Smooth muscle cell (in vitro differentiated cells): ENCODE data around the gene PRRC2A. TPM values are rescaled to one million over a fixed set of nuclear protein-coding genes. Genes with fewer than 3 reads are reported as not detected.

Source experiments
- DNase-seq: peaks from one replicate; lab custom pipeline; 2025; ENCODE audit not compliant: unreplicated experiment; lab: John Stamatoyannopoulos, UW
- H2AFZ ChIP-seq: fragments of 200-600 bp; sonication (generic); 2 replicates; pipeline ENCODE4 v1.6.0; 2016; ENCODE audit warnings: antibody characterized with exemption, low read depth, mild to moderate bottlenecking
- H3F3A ChIP-seq: fragments of 200-600 bp; sonication (generic); 2 replicates; pipeline ENCODE4 v1.6.0; 2017; ENCODE audit warnings: antibody characterized with exemption, low read depth
- H3K27ac ChIP-seq: fragments of 200-600 bp; sonication (generic); 2 replicates; pipeline ENCODE4 v1.5.1; 2016; ENCODE audit warnings: low read depth, mild to moderate bottlenecking
- H3K27me3 ChIP-seq: fragments of 200-600 bp; sonication (generic); 2 replicates; pipeline ENCODE4 v1.6.1; 2016; ENCODE audit warnings: low read depth, mild to moderate bottlenecking
- H3K36me3 ChIP-seq: fragments of 200-600 bp; sonication (generic); 2 replicates; pipeline ENCODE4 v1.5.1; 2016; ENCODE audit warnings: low read depth
- H3K4me1 ChIP-seq: fragments of 200-600 bp; sonication (generic); 2 replicates; pipeline ENCODE4 v1.5.1; 2016; ENCODE audit warnings: low read depth
- H3K4me2 ChIP-seq: fragments of 200-600 bp; sonication (generic); 2 replicates; pipeline ENCODE4 v1.6.0; 2016; ENCODE audit warnings: mild to moderate bottlenecking
- H3K4me3 ChIP-seq: fragments of 200-600 bp; sonication (generic); 2 replicates; pipeline ENCODE4 v1.5.1; 2016; ENCODE audit warnings: mild to moderate bottlenecking
- H3K79me2 ChIP-seq: fragments of 200-600 bp; sonication (generic); 2 replicates; pipeline ENCODE4 v1.6.0; 2016; ENCODE audit warnings: low read depth, mild to moderate bottlenecking
- H3K9ac ChIP-seq: fragments of 200-600 bp; sonication (generic); 2 replicates; pipeline ENCODE4 v1.6.0; 2016; ENCODE audit warnings: low read depth
- H3K9me3 ChIP-seq: fragments of 200-600 bp; sonication (generic); replicated peaks from 2 replicates; pipeline ENCODE4 v1.5.1; 2016; ENCODE audit warnings: low read depth
- H4K20me1 ChIP-seq: fragments of 200-600 bp; sonication (generic); 2 replicates; pipeline ENCODE4 v1.6.0; 2016; ENCODE audit warnings: low read depth
- CTCF ChIP-seq: fragments of 200-600 bp; sonication (generic); IDR thresholded peaks from 2 replicates; pipeline ENCODE4 v1.5.1; 2017; ENCODE audit warnings: borderline replicate concordance, mild to moderate bottlenecking, antibody characterized with exemption; ENCODE audit not compliant: insufficient read depth, poor library complexity, severe bottlenecking
- WGBS: methylation state at CpG from one replicate; pipeline ENCODE4 v1.1.7; 2016; ENCODE audit warnings: low lambda C conversion rate; 5-methylcytosine and 5-hydroxymethylcytosine counted together
- polyA plus RNA-seq: library from polyadenylated mRNA; unstranded; fragments of >200 nt; fragmentation: Nextera tagmentation; extraction: Ambion mirVana; gene quantifications from 2 replicates; pipeline ENCODE4 v1.2.1, GENCODE V29; 2016
- total RNA-seq: library from RNA; depleted of rRNA; stranded (reverse); fragments of >200 nt; gene quantifications from 2 replicates; pipeline ENCODE4 v1.2.3, GENCODE V29; 2014

PRRC2A gene
- total and polyA plus RNA-seq, 2 experiments from 2014 or later = 47.6 to 58.0 TPM

GRCh38 chr6:31581434-31582229 is 38.9 kb upstream of the PRRC2A start:
- peak overlapping the region; percentile 79 for H2AFZ ChIP-seq
- H3K9ac ChIP-seq = peak overlapping the region; percentile 82
- H3K4me3 ChIP-seq = peak overlapping the region; percentile 63
- H3K36me3 ChIP-seq = no peaks in the 10 kb centered on the region
- peak overlapping the region; percentile 42 for H3K27ac ChIP-seq
- 41% methylated on average over 21 of the region's 21 CpGs for WGBS
- DNase-seq = no peak
- H3K79me2 ChIP-seq = no peaks in the 10 kb centered on the region
- H3F3A ChIP-seq = no peaks in the 10 kb centered on the region
- no peaks in the 10 kb centered on the region for H3K9me3 ChIP-seq
- no peaks in the 10 kb centered on the region for H4K20me1 ChIP-seq
- no peak for TF ChIP-seq CTCF
- H3K27me3 ChIP-seq = no peaks in the 10 kb centered on the region
- no peaks in the 10 kb centered on the region for H3K4me1 ChIP-seq
- H3K4me2 ChIP-seq = peak overlapping the region; percentile 84

- Histone ChIP-seq H3K79me2 (no peaks in the 10 kb centered on the region), H3K27me3 (no peaks in the 10 kb centered on the region), H3K4me1 (no peaks in the 10 kb centered on the region), H4K20me1 (no peaks in the 10 kb centered on the region), H3K27ac (peak within 1 kb of the TSS; percentile 42), H2AFZ (peak within 1 kb of the TSS; percentile 79), H3K4me2 (peak within 1 kb of the TSS; percentile 84), H3F3A (no peaks in the 10 kb centered on the region), H3K4me3 (peak within 1 kb of the TSS; percentile 63), H3K9ac (peak within 1 kb of the TSS; percentile 82), H3K36me3 (no peaks in the 10 kb centered on the region), H3K9me3 (no peaks in the 10 kb centered on the region)
- no peak for DNase-seq
- WGBS = 97% methylated on average over 3 of the region's 3 CpGs
- no peak for TF ChIP-seq CTCF
These were observed 38.3 kb upstream of the PRRC2A start, which contains the start of gene LTB for GRCh38 chr6:31582230-31582643. LTB (minus strand) TSS chr6:31582424; CDS start chr6:31582417, 7 bp downstream.

GRCh38 chr6:31585491-31585890 is 35.0 kb upstream of the PRRC2A start:
- H2AFZ ChIP-seq = no peak overlapping the region
- H3K4me1 ChIP-seq = no peaks in the 10 kb centered on the region
- H3K4me2 ChIP-seq = no peak overlapping the region
- H3F3A ChIP-seq = no peaks in the 10 kb centered on the region
- H3K4me3 ChIP-seq = no peak overlapping the region
- peak; percentile 33 for TF ChIP-seq CTCF
- no peaks in the 10 kb centered on the region for H4K20me1 ChIP-seq
- H3K79me2 ChIP-seq = no peaks in the 10 kb centered on the region
- H3K9me3 ChIP-seq = no peaks in the 10 kb centered on the region
- no peaks in the 10 kb centered on the region for H3K36me3 ChIP-seq
- H3K9ac ChIP-seq = no peak overlapping the region
- DNase-seq = no peak
- H3K27ac ChIP-seq = no peak overlapping the region
- 74% methylated on average over 2 of the region's 2 CpGs for WGBS
- H3K27me3 ChIP-seq = no peaks in the 10 kb centered on the region
